RPMI7951 (cell line): Measurements from ENCODE around the gene GPR39. TPM values are rescaled to one million over a fixed set of nuclear protein-coding genes. Genes with fewer than 3 reads are reported as not detected.

ENCODE experiments used
- DNase-seq: peaks from one replicate; pipeline ENCODE4 v3.0.0-alpha.2; 2012; ENCODE audit warnings: low read depth
- total RNA-seq: library from RNA; depleted of rRNA; stranded (reverse); fragments of >200 nt; shearing (Covaris generic); gene quantifications from 2 replicates; pipeline ENCODE4 v1.2.3, GENCODE V29; 2014

The GPR39 gene
- total RNA-seq, 1 experiment from 2014 or later, result 39.9 TPM

GRCh38 chr2:132599556-132599955 lies 183.0 kb downstream of the GPR39 start:
- no peak for DNase-seq

GRCh38 chr2:132604561-132604960 lies 188.0 kb downstream of the GPR39 start:
- no peak for DNase-seq

DNA sequence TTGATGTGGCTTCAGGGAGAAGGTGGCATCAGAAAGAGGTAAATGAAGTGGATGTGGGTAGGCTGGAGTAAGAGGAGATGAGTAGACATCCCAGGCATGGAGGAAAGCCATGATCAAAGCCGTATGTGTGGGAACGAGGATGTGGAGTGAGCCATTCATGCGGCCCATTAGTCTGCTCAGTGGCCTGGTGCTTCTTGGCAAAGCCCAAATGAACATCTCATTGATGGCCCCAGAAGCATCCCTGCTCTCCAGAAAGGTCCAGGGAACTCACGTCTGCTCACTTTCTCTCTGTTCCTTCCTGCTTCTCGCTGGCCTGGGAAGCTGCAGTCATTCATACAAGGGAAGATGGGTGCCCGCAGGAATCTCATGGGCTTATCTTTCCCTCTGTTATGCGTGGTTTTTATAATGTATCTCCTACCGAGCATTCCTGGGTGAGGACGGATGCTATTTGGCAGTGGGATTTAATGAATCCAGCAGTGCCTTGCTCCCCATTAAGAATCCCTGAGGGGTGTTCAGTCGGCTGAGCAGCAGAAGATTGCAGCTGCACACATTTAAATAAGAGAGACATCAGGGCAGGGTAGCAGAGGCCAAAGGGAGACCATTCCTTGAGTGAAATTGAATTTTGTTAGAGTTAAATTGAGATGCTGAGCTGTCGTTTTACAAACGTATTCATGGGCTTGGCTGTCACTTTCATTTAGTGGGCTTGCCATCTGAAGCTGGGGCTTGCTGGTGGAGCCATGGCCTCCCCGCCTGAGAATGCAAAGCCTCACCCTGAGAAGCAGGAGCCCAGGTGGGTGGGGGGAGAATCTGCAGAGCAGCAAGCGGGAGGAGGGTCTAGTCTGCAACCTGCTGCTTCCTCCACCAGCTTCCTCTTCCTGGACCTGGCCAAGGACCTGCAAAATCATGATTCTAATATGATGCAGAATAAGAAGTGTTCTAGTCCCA lies 188.9 kb downstream of the GPR39 start:
- DNase-seq, result no peak

DNA sequence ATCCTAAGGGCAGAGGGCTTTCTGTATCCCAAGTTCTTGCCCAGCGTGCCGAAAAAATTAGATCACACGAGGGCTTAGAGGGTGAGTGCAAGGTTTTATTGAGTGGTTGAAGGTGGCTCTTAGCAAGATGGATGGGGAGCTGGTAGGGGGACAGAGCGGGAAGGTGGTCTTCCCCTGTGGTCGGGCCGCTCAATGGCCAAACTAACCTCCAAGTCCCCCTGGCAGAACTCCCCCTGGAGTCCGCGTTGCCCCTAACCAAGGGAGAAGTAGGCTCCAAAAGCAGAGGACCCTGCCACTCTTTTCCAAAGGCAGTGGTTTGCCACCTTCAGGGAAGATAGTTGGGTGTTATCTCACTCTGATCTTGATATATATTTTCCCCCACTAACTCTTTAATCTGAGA lies 190.0 kb downstream of the GPR39 start:
- no peak for DNase-seq

DNA sequence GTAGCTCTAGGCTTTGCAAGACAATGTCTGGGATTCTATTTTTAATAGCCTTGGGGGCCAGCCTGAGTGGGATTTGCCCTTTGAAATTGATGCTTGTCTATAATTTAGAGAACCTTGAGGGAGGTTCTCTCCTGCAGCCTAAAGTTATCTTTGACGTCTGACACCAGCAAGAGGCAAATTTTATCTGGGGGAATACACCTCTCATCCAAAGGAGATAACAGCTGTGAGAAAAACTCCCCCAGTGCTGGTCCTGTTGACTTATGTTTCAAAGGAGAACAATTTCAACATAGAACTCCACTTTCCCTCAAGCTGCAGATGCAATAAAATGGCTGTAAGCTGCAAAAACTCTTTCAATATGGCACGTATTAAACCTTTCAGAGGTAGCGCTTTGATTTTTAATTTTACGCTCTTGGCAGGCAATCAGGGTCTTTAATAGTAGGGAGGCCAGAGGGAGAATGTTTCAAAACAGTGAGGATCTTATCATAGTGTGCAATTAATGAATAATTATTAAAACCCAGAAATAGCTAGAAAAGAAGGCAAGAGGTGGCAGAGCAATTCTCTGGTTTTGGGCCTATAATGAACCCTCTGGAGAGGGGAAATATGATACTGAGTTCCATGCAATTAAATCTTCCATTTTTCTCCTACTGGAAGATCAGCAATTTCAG lies 191.0 kb downstream of the GPR39 start:
- no peak for DNase-seq

GRCh38 chr2:132608311-132608710 lies 191.7 kb downstream of the GPR39 start:
- DNase-seq, result no peak

DNA sequence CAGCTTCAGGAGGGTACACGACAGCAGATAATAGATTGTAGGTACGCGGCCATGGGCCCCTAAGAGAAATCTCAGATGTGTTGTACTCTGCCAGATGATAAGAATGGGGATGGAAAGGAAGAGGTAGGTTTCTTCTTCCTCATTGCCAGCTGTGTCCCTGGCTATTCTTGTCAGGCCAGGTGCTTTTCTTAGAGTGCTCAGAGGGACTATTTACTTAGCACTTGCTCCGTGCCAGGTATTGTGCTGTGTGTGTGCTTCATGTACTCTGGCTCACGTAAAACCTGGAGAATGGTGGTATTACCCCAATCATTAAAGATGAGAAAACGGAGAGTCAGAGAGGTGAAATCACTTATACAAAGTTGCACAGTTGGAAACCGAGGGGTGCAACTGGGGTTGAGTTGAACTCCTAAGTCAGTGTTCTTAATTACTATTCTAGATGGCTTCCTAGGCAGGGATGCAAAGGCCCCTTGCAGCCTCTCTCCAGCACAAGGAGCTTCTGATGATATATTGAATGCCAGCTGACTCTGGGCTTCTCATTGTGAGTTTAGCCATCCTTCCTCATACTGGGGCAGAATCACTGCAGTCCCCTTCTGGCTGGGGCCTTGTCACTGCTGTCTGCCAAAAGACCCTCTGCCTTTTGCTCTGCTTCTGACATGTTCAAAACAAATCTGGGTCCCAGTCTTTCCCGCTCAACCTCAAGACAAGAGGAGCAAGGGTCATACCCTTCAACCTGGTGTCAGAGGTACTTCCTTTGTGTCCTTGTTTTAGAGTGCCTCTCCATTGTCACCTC lies 192.7 kb downstream of the GPR39 start:
- no peak for DNase-seq

DNA sequence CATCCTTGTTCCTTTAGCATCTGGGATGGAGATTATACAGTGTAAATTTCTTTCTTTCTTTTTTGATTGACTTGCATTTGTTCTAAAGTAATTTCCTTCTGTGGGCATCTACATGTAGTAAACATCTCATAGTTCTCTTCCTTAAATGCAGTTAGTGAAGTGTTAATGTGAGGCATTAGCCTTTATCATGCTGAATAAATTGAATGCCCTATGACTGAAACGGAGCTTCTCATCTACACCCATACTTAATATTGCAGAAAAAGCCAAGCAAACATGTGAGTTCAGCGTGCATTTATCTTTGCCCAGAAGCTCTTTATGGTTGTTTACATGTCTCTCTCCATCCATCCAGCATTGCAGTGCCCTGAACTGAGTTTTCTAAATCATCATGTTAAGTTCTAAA lies 195.1 kb downstream of the GPR39 start:
- no peak for DNase-seq

GRCh38 chr2:132615329-132616085 lies 198.9 kb downstream of the GPR39 start:
- DNase-seq, result no peak

GRCh38 chr2:132617989-132618388 lies 201.4 kb downstream of the GPR39 start:
- no peak for DNase-seq

- DNase-seq, result no peak
Measured at GRCh38 chr2:132618734-132619133, 202.1 kb downstream of the GPR39 start.

DNA sequence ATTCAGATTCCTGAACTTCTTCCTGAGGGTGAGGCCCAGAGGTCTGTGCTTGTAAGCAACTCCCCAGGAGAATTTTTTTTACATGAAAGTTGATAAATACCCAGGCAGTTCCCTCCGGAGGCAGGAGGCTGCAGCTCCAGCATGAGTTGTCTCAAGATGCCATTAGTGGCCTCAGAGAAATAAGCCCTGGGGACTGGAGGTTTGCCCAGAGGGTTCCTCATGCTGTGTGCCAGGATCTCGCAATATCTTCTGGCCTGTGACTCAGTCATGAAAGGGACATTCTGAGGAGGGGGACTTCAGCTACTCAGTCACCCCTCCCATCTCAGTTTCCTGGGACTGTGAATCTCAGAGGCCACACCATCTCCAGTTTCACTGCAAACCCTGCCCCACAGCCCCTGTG lies 203.5 kb downstream of the GPR39 start:
- peak; percentile 83 for DNase-seq

DNA sequence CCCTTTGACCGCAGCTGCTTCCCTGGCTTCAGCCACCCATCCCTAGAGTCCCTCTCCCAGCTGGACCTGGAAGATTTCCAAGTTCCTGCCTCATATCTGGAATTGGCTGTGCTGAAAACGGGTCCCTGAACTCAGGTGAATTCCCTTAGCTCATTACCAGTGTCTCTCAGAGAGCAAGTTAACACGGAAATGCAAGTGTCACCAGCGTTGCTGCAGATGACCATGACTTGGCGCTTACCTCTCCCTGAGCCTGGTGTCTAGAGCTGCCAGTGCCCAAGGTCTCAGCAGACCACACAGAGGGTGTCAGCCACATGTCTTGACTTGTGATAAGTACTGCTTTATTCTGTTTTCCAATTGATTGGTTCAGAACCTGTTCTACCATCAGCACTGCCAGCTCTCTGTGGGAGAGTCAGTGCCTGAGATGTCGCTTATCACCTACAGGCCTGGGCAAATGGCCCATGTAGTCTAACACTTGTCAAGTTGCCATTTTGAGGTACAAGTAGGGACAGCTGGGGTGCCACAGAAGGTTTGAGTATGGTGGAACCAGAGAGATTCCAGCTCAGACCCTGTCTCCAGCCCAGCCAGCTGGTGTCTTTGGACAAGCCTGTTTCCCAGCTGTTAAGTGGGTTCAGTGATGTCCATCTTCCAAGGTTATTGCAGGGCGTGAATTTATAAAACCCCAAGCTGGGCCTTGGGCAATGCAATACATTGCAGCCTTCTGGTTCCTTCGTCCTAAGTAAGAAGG lies 204.7 kb downstream of the GPR39 start:
- DNase-seq, result peak; percentile 64

DNA sequence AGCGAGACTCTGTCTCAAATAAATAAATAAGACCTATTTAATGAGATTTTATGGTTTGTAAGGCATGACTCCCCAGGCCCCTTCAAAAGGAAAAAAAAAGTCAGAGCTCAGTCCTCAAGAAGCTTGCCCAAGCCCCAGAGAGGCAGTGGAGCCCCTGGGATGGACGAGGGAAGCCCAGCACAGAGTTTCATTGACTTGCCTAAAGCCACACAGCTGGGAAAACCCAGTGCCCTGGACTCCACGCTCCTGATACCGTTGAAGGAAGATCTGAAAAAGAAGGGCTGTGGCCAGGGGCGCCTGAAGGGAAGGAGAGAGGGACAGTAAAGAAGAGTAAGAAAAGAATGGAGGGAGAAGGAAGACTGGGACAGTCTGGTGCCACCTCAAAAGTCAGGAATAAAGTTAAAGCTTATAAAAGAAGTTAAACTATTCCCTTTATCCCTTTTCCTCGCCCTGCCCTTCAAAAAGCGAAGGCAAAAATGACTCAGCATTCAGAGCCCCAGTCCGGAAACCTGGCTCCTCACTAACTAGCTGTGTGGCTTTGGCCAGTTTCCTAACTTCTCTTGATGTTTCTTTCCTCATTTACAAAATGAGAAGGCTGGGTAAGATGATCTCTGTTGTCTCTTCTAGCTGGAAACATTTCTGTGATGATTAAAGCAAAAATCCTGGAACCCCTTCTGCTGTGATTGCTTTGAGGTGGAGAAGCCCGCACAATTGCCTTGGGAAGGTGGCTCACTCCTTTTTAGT lies 206.7 kb downstream of the GPR39 start:
- DNase-seq, result peak; percentile 96

DNA sequence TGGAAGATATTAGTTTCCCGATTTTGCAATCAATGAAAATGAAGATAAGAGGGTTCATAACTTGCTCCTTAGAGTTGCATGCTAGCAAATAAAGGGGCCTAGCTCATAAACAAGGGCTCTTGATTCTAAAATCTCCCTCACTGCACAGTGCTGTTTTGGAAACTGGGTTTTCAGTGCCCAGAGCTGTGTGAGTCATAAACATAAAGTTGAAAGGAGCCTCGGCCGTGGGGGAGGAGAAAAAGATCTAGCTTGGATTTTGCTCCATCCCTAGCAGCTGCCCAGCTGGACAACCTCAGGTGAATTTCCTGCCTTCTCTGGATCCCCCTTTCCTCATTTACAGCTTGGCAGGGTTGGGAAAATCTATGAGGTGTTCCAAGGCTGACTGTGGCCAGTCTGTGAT lies 210.9 kb downstream of the GPR39 start:
- DNase-seq, result peak; percentile 81

- DNase-seq, result peak; percentile 92
Measured at GRCh38 chr2:132632000-132632649, 215.5 kb downstream of the GPR39 start.

GRCh38 chr2:132633635-132634034 lies 217.0 kb downstream of the GPR39 start:
- no peak for DNase-seq

DNA sequence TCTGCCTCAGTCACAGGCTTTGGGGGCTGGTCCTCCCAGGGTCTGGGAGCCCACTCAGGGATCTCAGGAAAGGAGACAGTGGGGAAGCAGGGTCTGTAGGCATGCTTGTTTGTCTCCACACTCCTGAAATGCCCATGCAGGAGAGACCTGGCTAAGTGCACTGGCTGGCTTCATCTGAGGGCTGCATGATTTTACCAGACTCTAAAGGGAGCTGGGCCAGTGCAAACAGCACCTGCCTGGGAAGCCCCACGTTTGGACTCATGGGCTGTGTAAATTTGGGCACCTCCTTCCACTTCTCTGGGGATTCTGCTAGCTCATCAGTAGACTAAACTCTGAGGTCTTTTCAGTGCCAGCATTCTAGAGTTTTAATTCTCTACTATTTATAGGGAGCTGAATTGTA lies 219.7 kb downstream of the GPR39 start:
- DNase-seq, result no peak

GRCh38 chr2:132638313-132639040 lies 221.9 kb downstream of the GPR39 start:
- no peak for DNase-seq
